ENCODE results near the gene DMRTB1. TPM values are rescaled to one million over a fixed set of nuclear protein-coding genes. Genes with fewer than 3 reads are reported as not detected.

DMRTB1 gene
- total RNA-seq, 2 experiments from 2014 or later, result not detected

- no peaks in the 10 kb centered on the region for H3K27me3 ChIP-seq (ENCODE audit: control insufficient read depth in 1 of 2, insufficient read depth in 2 of 2, low read length in 2 of 2)
- ChIA-PET POLR2A (no interaction called here), CTCF (no interaction called here)
- DNase-seq (no peak), ATAC-seq (ENCODE audit: poor library complexity) (no peak)
- H3K9me3 ChIP-seq (ENCODE audit: control insufficient read depth in 1 of 2, insufficient read depth in 1 of 2, low read length in 2 of 2), result no peaks in the 10 kb centered on the region
- Mint-ChIP-seq H3K27ac (no peak overlapping the region), H3K4me1 (ENCODE audit: low read depth) (no peaks in the 10 kb centered on the region), H3K9me3 (no peaks in the 10 kb centered on the region), H3K27me3 (peaks cover 21% of the 10 kb centered on the region), H3K4me3 (no peak overlapping the region), H3K36me3 (ENCODE audit: low read depth) (no peaks in the 10 kb centered on the region)
- no peak for TF ChIP-seq CTCF (IDR thresholded peaks at IDR 0.05)
- no peak overlapping the region for H3K27ac ChIP-seq (ENCODE audit: low read depth in 1 of 2, low read length in 2 of 2)
- H3K36me3 ChIP-seq (ENCODE audit: insufficient read depth, low read length), result no peaks in the 10 kb centered on the region
- no peak overlapping the region for H3K4me3 ChIP-seq (ENCODE audit: low read length)
- intact Hi-C loops (cut with DNase I, micrococcal nuclease), result no loop called here
- no peaks in the 10 kb centered on the region for H3K4me1 ChIP-seq (ENCODE audit: insufficient read depth, low read length)
These were observed 9.0 kb upstream of the DMRTB1 start for GRCh38 chr1:53450225-53450624.

- CTCF ChIA-PET, result no interaction called here
- H3K36me3 ChIP-seq (ENCODE audit: insufficient read depth, low read length), result no peaks in the 10 kb centered on the region
- H3K27me3 ChIP-seq (ENCODE audit: control insufficient read depth in 1 of 2, insufficient read depth in 2 of 2, low read length in 2 of 2), result no peaks in the 10 kb centered on the region
- no peaks in the 10 kb centered on the region for H3K4me1 Mint-ChIP-seq (ENCODE audit: low read depth)
- H3K9me3 Mint-ChIP-seq, result no peaks in the 10 kb centered on the region
- no peak overlapping the region for H3K27ac ChIP-seq (ENCODE audit: low read depth in 1 of 2, low read length in 2 of 2)
- no peak for TF ChIP-seq CTCF (IDR thresholded peaks at IDR 0.05)
- no peak overlapping the region for H3K4me3 ChIP-seq (ENCODE audit: low read length)
- H3K27me3 Mint-ChIP-seq, result peaks cover 27% of the 10 kb centered on the region
- H3K36me3 Mint-ChIP-seq (ENCODE audit: low read depth), result no peaks in the 10 kb centered on the region
- DNase-seq (no peak), ATAC-seq (ENCODE audit: poor library complexity) (no peak)
- H3K4me3 Mint-ChIP-seq, result no peak overlapping the region
- intact Hi-C loops (cut with DNase I, micrococcal nuclease), result no loop called here
- no peaks in the 10 kb centered on the region for H3K9me3 ChIP-seq (ENCODE audit: control insufficient read depth in 1 of 2, insufficient read depth in 1 of 2, low read length in 2 of 2)
- POLR2A ChIA-PET, result no interaction called here
- no peak overlapping the region for H3K27ac Mint-ChIP-seq
- peaks cover 2% of the 10 kb centered on the region for H3K4me1 ChIP-seq (ENCODE audit: insufficient read depth, low read length)
These were observed 5.2 kb upstream of the DMRTB1 start for GRCh38 chr1:53454019-53454418.

GRCh38 chr1:53455364-53455991 is 3.7 kb upstream of the DMRTB1 start:
- Mint-ChIP-seq H3K27ac (no peak overlapping the region), H3K4me1 (ENCODE audit: low read depth) (no peaks in the 10 kb centered on the region), H3K36me3 (ENCODE audit: low read depth) (no peaks in the 10 kb centered on the region), H3K9me3 (no peaks in the 10 kb centered on the region), H3K4me3 (no peak overlapping the region), H3K27me3 (peaks cover 17% of the 10 kb centered on the region)
- no peak overlapping the region for H3K27ac ChIP-seq (ENCODE audit: low read depth in 1 of 2, low read length in 2 of 2)
- no peak for ATAC-seq (ENCODE audit: poor library complexity)
- no peak for TF ChIP-seq CTCF (IDR thresholded peaks at IDR 0.05)
- H3K27me3 ChIP-seq (ENCODE audit: control insufficient read depth in 1 of 2, insufficient read depth in 2 of 2, low read length in 2 of 2), result no peaks in the 10 kb centered on the region
- intact Hi-C loops (cut with DNase I, micrococcal nuclease), result no loop called here
- DNase-seq, result no peak
- ChIA-PET POLR2A (no interaction called here), CTCF (interaction anchor here (0.6 to 0.7 kb wide), 2 partner anchors 121 to 183 kb away, joined by 3 to 4 read pairs; no protein-coding TSS in a partner anchor)
- H3K4me1 ChIP-seq (ENCODE audit: insufficient read depth, low read length), result peaks cover 2% of the 10 kb centered on the region
- H3K9me3 ChIP-seq (ENCODE audit: control insufficient read depth in 1 of 2, insufficient read depth in 1 of 2, low read length in 2 of 2), result no peaks in the 10 kb centered on the region
- H3K4me3 ChIP-seq (ENCODE audit: low read length), result no peak overlapping the region
- H3K36me3 ChIP-seq (ENCODE audit: insufficient read depth, low read length), result no peaks in the 10 kb centered on the region

All from CD4-positive, alpha-beta T cell (primary cell).